ENCODE measurements around the gene ZNF800. TPM values are rescaled to one million over a fixed set of nuclear protein-coding genes. Genes with fewer than 3 reads are reported as not detected.

ZNF800 gene
- total and polyA plus RNA-seq, 11 donors = 4.2 to 34.7 (median 22.3) TPM

DNA sequence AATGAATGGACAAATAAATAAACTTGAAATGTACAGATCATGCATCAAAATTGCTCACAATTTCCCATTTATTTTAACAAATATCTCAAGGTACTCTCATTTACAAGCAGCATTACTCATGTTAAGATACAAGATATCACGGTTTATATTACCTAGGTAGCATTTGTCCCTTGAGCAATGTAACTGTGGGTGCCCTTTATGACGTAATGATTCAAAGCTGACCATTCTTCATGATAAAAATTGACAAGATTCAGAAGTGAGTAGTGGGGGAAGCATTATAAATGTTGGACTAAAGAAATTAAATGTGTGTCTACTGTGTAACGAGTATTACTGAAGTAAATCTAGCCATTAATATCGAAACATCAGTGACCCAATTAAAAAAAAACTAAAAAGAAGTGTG is 71.5 kb downstream of the ZNF800 start:
- Histone ChIP-seq H3K27ac (no peak overlapping the region), H3K9me3 (peaks cover 0 to 7% (median 0%) of the 10 kb centered on the region in 12 donors), H3K36me3 (no peaks in the 10 kb centered on the region), H3K4me3 (no peak overlapping the region), H3K4me1 (no peaks in the 10 kb centered on the region), H3K27me3 (peaks cover 0 to 17% (median 0%) of the 10 kb centered on the region in 9 donors)
- DNase-seq (no peak), ATAC-seq (no peak)
- intact Hi-C loops (cut with DNase I) = no loop called here
- no peak for TF ChIP-seq POLR2A (IDR thresholded peaks at IDR 0.05)
- TF ChIP-seq, protein P1, sequence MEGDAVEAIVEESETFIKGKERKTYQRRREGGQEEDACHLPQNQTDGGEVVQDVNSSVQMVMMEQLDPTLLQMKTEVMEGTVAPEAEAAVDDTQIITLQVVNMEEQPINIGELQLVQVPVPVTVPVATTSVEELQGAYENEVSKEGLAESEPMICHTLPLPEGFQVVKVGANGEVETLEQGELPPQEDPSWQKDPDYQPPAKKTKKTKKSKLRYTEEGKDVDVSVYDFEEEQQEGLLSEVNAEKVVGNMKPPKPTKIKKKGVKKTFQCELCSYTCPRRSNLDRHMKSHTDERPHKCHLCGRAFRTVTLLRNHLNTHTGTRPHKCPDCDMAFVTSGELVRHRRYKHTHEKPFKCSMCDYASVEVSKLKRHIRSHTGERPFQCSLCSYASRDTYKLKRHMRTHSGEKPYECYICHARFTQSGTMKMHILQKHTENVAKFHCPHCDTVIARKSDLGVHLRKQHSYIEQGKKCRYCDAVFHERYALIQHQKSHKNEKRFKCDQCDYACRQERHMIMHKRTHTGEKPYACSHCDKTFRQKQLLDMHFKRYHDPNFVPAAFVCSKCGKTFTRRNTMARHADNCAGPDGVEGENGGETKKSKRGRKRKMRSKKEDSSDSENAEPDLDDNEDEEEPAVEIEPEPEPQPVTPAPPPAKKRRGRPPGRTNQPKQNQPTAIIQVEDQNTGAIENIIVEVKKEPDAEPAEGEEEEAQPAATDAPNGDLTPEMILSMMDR (IDR thresholded peaks at IDR 0.05) = no peak
- WGBS, 4 donors = 72 to 84% (median 81%) methylated on average over 4 of the region's 4 CpGs

Other genes starting within 250 kb of the ZNF800 start
- gene GRM8, start 139.8 kb downstream of the ZNF800 start, total RNA-seq = under 1 TPM in 4 of 9 donors, not detected in 5; 0.21 to 0.75 (median 0.49) TPM
- gene GRM8, start 139.8 kb downstream of the ZNF800 start, polyA plus RNA-seq = under 1 TPM; 0.24 to 0.30 TPM
- gene GCC1, start 192.9 kb upstream of the ZNF800 start, total RNA-seq = 10 to 100 TPM in 2 of 9 donors, 1 to 10 TPM in 7; 5.8 to 12.8 (median 8.0) TPM
- 10 to 100 TPM in 1 of 2 donors, 1 to 10 TPM in 1; 2.2 to 12.1 TPM for gene GCC1, start 192.9 kb upstream of the ZNF800 start, polyA plus RNA-seq
- 100 to 1,000 TPM in 3 of 9 donors, 10 to 100 TPM in 6; 85.3 to 196 (median 96.3) TPM for gene ARF5, start 195.7 kb upstream of the ZNF800 start, total RNA-seq
- 100 to 1,000 TPM; 136 to 173 TPM for gene ARF5, start 195.7 kb upstream of the ZNF800 start, polyA plus RNA-seq
- 1 to 10 TPM in 2 of 9 donors, under 1 TPM in 1, not detected in 6; 0.64 to 5.6 (median 1.8) TPM for gene FSCN3, start 201.0 kb upstream of the ZNF800 start, total RNA-seq
- gene FSCN3, start 201.0 kb upstream of the ZNF800 start, polyA plus RNA-seq = under 1 TPM; 0.11 to 0.46 TPM
- gene PAX4, start 225.4 kb upstream of the ZNF800 start, total RNA-seq = not detected
- not detected for gene PAX4, start 225.4 kb upstream of the ZNF800 start, polyA plus RNA-seq